ENCODE measurements around the gene MSRB1. TPM values are rescaled to one million over a fixed set of nuclear protein-coding genes. Genes with fewer than 3 reads are reported as not detected.

Gene MSRB1
- total and polyA plus RNA-seq, 2 of the 13 experiments (the other 11 are each of a cell fraction or from before 2014, with no cell fraction given), result 32.1 to 75.4 TPM

- TF ChIP-seq ZBTB46 (CRISPR knock-in tag; IDR thresholded peaks at IDR 0.05; ENCODE audit: borderline replicate concordance), result no peak
- TF ChIP-seq PAXIP1 (CRISPR knock-in tag; conservative IDR thresholded peaks at IDR 0.05), result peak; percentile 49
- TF ChIP-seq NR2F2 (IDR thresholded peaks at IDR 0.05; ENCODE audit: borderline replicate concordance, low read depth), result no peak
- 0 out of 2 replicates have a peak, but pooled peaks have one; percentile 73 for TF ChIP-seq TERF1 (CRISPR knock-in tag; IDR thresholded peaks at IDR 0.05)
- peak; percentile 40; the same call in 1 of the 2 replicates for TF ChIP-seq ZNF329 (CRISPR knock-in tag; IDR thresholded peaks at IDR 0.05; ENCODE audit: low read depth)
- TF ChIP-seq ARNT2 (CRISPR knock-in tag; IDR thresholded peaks at IDR 0.05; ENCODE audit: low read depth), result peak; percentile 87
- no peak for TF ChIP-seq ZBTB40 (IDR thresholded peaks at IDR 0.05)
- TF ChIP-seq ZBTB40 (CRISPR knock-in tag; IDR thresholded peaks at IDR 0.05), result peak; percentile 72
- peak; percentile 49; the same call in 1 of the 2 replicates for TF ChIP-seq ZIK1 (CRISPR knock-in tag; IDR thresholded peaks at IDR 0.05; ENCODE audit: borderline replicate concordance, low read depth)
- no peak; the same call in 1 of the 2 replicates for TF ChIP-seq ZBTB7B (CRISPR knock-in tag; IDR thresholded peaks at IDR 0.05)
Measured at GRCh38 chr16:1964506-1965395, 21.8 kb upstream of the MSRB1 start, which contains the start of gene RPS2 (continued).

Measured in HepG2 (cell line).